GM12878 (cell line): ENCODE results near the gene TRIM16. TPM values are rescaled to one million over a fixed set of nuclear protein-coding genes. Genes with fewer than 3 reads are reported as not detected.
"Not testable (repeated sequence)": the region's sequence is repeated elsewhere in the genome, so short reads cannot be mapped to it uniquely, and the experiment has no call there.

ENCODE experiments used
- ATAC-seq: fragments of 200-7000 bp; cut with Tn5 transposase; 3 replicates; pipeline ENCODE4 v1.9.1; 2020; ENCODE audit warnings: mild to moderate bottlenecking, moderate library complexity
- BruUV-seq: library from RNA; stranded (reverse); fragments of 400-500 nt; replicated peaks from 2 replicates; lab custom pipeline; 2021; lab: Mats Ljungman, UMichigan
- CTCF ChIA-PET: fragments of 300-600 bp; sonication (Branson Sonifier 250); formaldehyde crosslinking; extraction: SDS; loops from one replicate; lab custom pipeline; 2021; ENCODE audit warnings: inconsistent platforms; lab: Yijun Ruan, JAX
- POLR2A ChIA-PET: fragments of 350-600 bp; formaldehyde crosslinking; extraction: SDS; loops from one replicate; lab custom pipeline; 2021; ENCODE audit warnings: inconsistent platforms; lab: Charles Lee
- RAD21 ChIA-PET: fragments of 300-600 bp; sonication (Branson Sonifier 250); formaldehyde crosslinking; loops from one replicate; lab custom pipeline; 2023; ENCODE audit warnings: antibody characterized with exemption; ENCODE audit not compliant: unreplicated experiment; lab: Charles Lee
- SMC1A ChIA-PET: fragments of 300-600 bp; sonication (Branson Sonifier 250); formaldehyde crosslinking; loops from one replicate; lab custom pipeline; 2023; ENCODE audit not compliant: unreplicated experiment, uncharacterized antibody; lab: Charles Lee
- DNase-seq: peaks from one replicate; pipeline ENCODE4 v3.0.0-alpha.2; 2011; ENCODE audit warnings: low read depth, low spot score
- FAIRE-seq: peaks from 3 replicates; lab custom pipeline; 2011; peaks lifted over from hg19 to GRCh38; lab: Jason Lieb, UNC
- H2AFZ ChIP-seq: 2 replicates; pipeline ENCODE4 v1.6.0; 2011; ENCODE audit warnings: low read depth, low read length, control low read depth; ENCODE audit not compliant: control insufficient read depth
- H3K27ac ChIP-seq: 2 replicates; pipeline ENCODE4 v1.5.1; 2011; ENCODE audit warnings: control low read depth; ENCODE audit not compliant: control insufficient read depth, insufficient read depth
- H3K27me3 ChIP-seq, 2 experiments: replicated peaks in 1 of 2; 2 replicates each; pipeline versions ENCODE4 v1.6.0 to v1.6.1; 2011; ENCODE audit warnings: low read length in 1 of 2; ENCODE audit not compliant: control insufficient read depth in 2 of 2, insufficient read depth in 2 of 2
- H3K36me3 ChIP-seq, 2 experiments: 2 replicates each; pipeline ENCODE4 v1.5.1; 2011; ENCODE audit warnings: low read length in 1 of 2; ENCODE audit not compliant: control insufficient read depth in 2 of 2, insufficient read depth in 2 of 2
- H3K4me1 ChIP-seq: 2 replicates; pipeline ENCODE4 v1.6.1; 2011; ENCODE audit warnings: mild to moderate bottlenecking, low read length, moderate library complexity, mixed read lengths; ENCODE audit not compliant: control insufficient read depth, insufficient read depth
- H3K4me2 ChIP-seq: 2 replicates; pipeline ENCODE4 v1.6.0; 2011; ENCODE audit warnings: control low read depth; ENCODE audit not compliant: control insufficient read depth, insufficient read depth
- H3K4me3 ChIP-seq: fragments of 200-600 bp; sonication (generic); 2 replicates; pipeline ENCODE4 v1.5.1; 2016
- H3K79me2 ChIP-seq: 2 replicates; pipeline ENCODE4 v1.6.0; 2011; ENCODE audit warnings: low read length; ENCODE audit not compliant: control insufficient read depth, insufficient read depth
- H3K9ac ChIP-seq: 2 replicates; pipeline ENCODE4 v1.8.0; 2011; ENCODE audit warnings: low read length, control low read depth, mixed read lengths; ENCODE audit not compliant: control insufficient read depth, insufficient read depth
- H3K9me3 ChIP-seq: replicated peaks from 3 replicates; pipeline ENCODE4 v1.5.1; 2011; ENCODE audit warnings: mild to moderate bottlenecking, low read length; ENCODE audit not compliant: control insufficient read depth, insufficient read depth
- H4K20me1 ChIP-seq: 2 replicates; pipeline ENCODE4 v1.6.0; 2011; ENCODE audit not compliant: control insufficient read depth, insufficient read depth
- WGBS: methylation state at CpG from one replicate; pipeline ENCODE4 v1.1.6; 2016; ENCODE audit warnings: low lambda C conversion rate; ENCODE audit not compliant: insufficient replicate concordance, insufficient coverage; ENCODE audit errors: missing lambda C conversion rate; 5-methylcytosine and 5-hydroxymethylcytosine counted together
- in situ Hi-C: fragments of 300-500 bp; cut with MboI; formaldehyde crosslinking; loops from 9 replicates; pipeline ENCODE4 v1.14.3; 2018; ENCODE audit warnings: mixed read lengths
- intact Hi-C: fragments of 100-400 bp; cut with micrococcal nuclease; formaldehyde crosslinking; loops from one replicate; pipeline ENCODE4 v1.14.2; 2022; ENCODE audit not compliant: unreplicated experiment
- polyA plus RNA-seq, 11 experiments: library from polyadenylated mRNA; depleted of rRNA in 4 of 11; unstranded in 6 of 11; stranded (reverse) in 5 of 11; fragments of >200 nt; fragmentation: Nextera tagmentation in 4 of 11; fragmentation: Illumina TruSeq in 1 of 11; extraction: Ambion mirVana in 4 of 11; extraction: Trizol in 1 of 11; gene quantifications; 1 replicate in 1 of 11; 2 replicates in 10 of 11; pipeline versions ENCODE4 v1.2.1 to v1.2.3, GENCODE V29; 2011 to 2016; ENCODE audit warnings: inconsistent platforms in 2 of 11, missing spikeins in 2 of 11, low read depth in 1 of 11
- total RNA-seq, 4 experiments: library from RNA; depleted of rRNA in 3 of 4; stranded (reverse); fragments of >200 nt in 3 of 4; fragmentation: Illumina TruSeq in 1 of 4; extraction: Trizol in 1 of 4; gene quantifications; 2 replicates each; pipeline versions ENCODE4 v1.2.1 to v1.2.3, GENCODE V29; 2013 to 2021

The TRIM16 gene
- total and polyA plus RNA-seq, 10 of the 15 experiments (the other 5 are each of a cell fraction or from before 2014, with no cell fraction given): 2.6 to 11.9 (median 9.9) TPM

- in situ Hi-C loops, H3K4me2 ChIP-seq, RAD21 ChIA-PET, H2AFZ ChIP-seq, H3K36me3 ChIP-seq, H3K9me3 ChIP-seq, H3K79me2 ChIP-seq, FAIRE-seq, ATAC-seq, H3K27me3 ChIP-seq, H3K9ac ChIP-seq, H3K4me1 ChIP-seq, H3K27ac ChIP-seq, H3K4me3 ChIP-seq, SMC1A ChIA-PET, H4K20me1 ChIP-seq, CTCF ChIA-PET, BruUV-seq, POLR2A ChIA-PET, intact Hi-C loops, DNase-seq: not testable (repeated sequence)
- 82% methylated on average over 3 of the region's 4 CpGs for WGBS
Observed at GRCh38 chr17:15623255-15623654, 60.9 kb downstream of the TRIM16 start.

GRCh38 chr17:15622124-15622523 is 62.0 kb downstream of the TRIM16 start:
- POLR2A ChIA-PET, ATAC-seq, BruUV-seq: not testable (repeated sequence)

GRCh38 chr17:15619331-15620058 is 64.6 kb downstream of the TRIM16 start, which contains the start of gene FBXW10B:
Gene FBXW10B, minus strand, starts transcription at chr17:15619704. Its CDS starts 192 bp downstream, at chr17:15619512.
- CTCF ChIA-PET, H3K4me1 ChIP-seq, POLR2A ChIA-PET, H2AFZ ChIP-seq, H4K20me1 ChIP-seq, H3K27me3 ChIP-seq, ATAC-seq, H3K9me3 ChIP-seq, H3K9ac ChIP-seq, H3K4me3 ChIP-seq, in situ Hi-C loops, BruUV-seq, intact Hi-C loops, DNase-seq, SMC1A ChIA-PET, RAD21 ChIA-PET, H3K27ac ChIP-seq, H3K36me3 ChIP-seq, FAIRE-seq, H3K79me2 ChIP-seq, H3K4me2 ChIP-seq: not testable (repeated sequence)
- WGBS: 88% methylated on average over 10 of the region's 12 CpGs

More at GRCh38 chr17:15622124-15622523, 62.0 kb downstream of the TRIM16 start:
- DNase-seq, intact Hi-C loops, FAIRE-seq, H4K20me1 ChIP-seq, SMC1A ChIA-PET, CTCF ChIA-PET, H3K9me3 ChIP-seq, H3K4me2 ChIP-seq, RAD21 ChIA-PET, H3K4me3 ChIP-seq, H2AFZ ChIP-seq, H3K36me3 ChIP-seq, H3K4me1 ChIP-seq, in situ Hi-C loops, H3K9ac ChIP-seq, H3K27ac ChIP-seq, H3K27me3 ChIP-seq, H3K79me2 ChIP-seq: not testable (repeated sequence)
- WGBS: 84% methylated on average over 6 of the region's 8 CpGs

GRCh38 chr17:15616828-15617227 is 67.3 kb downstream of the TRIM16 start:
- in situ Hi-C loops, H2AFZ ChIP-seq, DNase-seq, H3K4me2 ChIP-seq, FAIRE-seq, BruUV-seq, SMC1A ChIA-PET, ATAC-seq, H3K27ac ChIP-seq, H3K4me3 ChIP-seq, H4K20me1 ChIP-seq, POLR2A ChIA-PET, H3K4me1 ChIP-seq, H3K9ac ChIP-seq, H3K36me3 ChIP-seq, intact Hi-C loops, H3K79me2 ChIP-seq, CTCF ChIA-PET, H3K27me3 ChIP-seq, H3K9me3 ChIP-seq, RAD21 ChIA-PET: not testable (repeated sequence)
- 48% methylated on average over 4 of the region's 4 CpGs for WGBS
